ENCODE data around the gene YIPF7.

The YIPF7 gene

DNA sequence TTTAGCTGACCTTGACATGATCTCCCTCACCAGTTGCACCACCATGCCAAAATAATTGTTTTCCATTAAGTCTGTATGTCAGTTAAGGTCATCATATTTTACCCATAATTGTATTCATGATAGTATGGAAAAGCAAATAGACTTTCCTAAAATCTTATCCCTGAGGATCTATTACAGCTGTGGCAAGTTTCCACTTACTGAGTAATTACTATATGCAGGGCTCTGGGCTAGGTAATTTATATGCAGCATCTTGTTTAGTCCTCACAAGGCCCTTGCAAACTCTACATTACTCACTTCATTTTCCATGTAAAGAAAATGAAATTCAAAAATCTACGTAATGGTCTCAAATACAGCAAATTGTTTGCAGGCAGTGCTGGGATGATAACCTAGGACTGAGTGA is 34.8 kb downstream of the YIPF7 start:
- DNase-seq: no peak

DNA sequence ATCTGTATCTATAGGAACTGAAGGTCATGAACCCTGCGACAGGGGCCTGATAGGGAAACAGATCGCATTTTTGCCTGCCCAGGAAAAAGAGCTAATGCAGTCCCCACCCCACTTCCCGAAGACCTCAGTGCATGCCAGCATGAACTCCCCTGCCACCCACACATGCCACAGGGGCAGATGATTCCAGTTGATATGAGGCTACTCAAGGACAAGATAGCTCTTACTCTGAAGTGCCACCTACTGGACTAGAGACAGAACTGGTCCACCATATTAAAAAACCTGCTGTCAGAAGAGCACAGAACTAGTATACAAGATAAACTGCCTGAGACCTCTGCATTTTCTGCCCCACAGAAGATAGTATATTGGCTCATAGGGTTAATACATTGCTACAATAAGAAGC is 68.0 kb downstream of the YIPF7 start:
- DNase-seq: peak in 1 of 2 experiments; percentile 25

GRCh38 chr4:44580231-44580630 is 71.2 kb downstream of the YIPF7 start:
- DNase-seq: no peak

- DNase-seq: no peak
Measured at GRCh38 chr4:44578954-44579353, 72.5 kb downstream of the YIPF7 start.
